ENCODE results near the gene COL9A2.

GRCh38 chr1:40251456-40251855 is 65.6 kb downstream of the COL9A2 start:
- TF ChIP-seq CTCF (IDR thresholded peaks at IDR 0.05; ENCODE audit: poor library complexity, severe bottlenecking) (no peak), EZH2 (IDR thresholded peaks at IDR 0.05; ENCODE audit: borderline replicate concordance, insufficient read depth, low read length, poor library complexity, severe bottlenecking) (no peak), POLR2AphosphoS5 (IDR thresholded peaks at IDR 0.05) (no peak)

All from neural cell (in vitro differentiated cells).